HuH-7.5 (cell line): ENCODE results near the gene SV2B.

Experiments
- DNase-seq: peaks from one replicate; pipeline ENCODE4 v3.0.0; 2011; ENCODE audit warnings: low spot score

The SV2B gene

DNA sequence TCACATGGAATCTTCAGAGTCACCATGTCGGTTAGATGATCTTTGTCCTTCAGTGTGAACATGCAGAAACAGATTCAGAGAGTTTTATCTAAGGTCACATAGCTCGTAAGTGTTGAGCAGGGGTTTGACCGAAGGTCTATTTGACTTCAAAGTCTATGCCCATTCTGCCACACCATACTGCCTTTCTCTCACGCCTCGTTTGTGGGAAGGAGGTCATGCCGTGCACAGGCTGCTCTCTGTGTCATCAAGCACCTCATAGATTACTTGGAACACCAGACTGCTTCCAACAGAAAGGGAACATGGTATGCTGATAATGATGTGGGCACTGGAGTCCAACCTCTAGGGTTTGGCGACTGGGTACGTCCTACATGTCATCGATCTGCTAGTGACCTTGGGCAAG lies 128.8 kb downstream of the SV2B start:
- DNase-seq: no peak

DNA sequence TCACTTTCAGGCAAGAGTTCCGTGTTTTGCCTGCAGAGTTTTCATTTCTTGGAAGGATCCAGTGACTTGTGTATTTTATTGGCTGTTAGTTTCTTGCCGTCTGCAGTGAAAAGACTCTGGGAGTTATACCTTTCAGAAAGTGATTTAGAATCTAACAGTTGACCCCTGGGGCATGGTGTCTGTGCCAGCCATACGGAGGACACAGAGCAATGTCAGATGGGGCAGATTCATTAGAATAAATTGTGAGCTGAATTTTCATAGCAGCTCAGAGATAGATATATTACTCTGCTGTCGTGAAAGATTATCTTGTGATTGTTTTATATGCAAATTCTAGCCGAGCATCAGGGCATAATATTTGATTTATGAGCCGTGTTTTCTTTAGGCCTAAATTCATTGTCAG lies 131.6 kb downstream of the SV2B start:
- DNase-seq: no peak

DNA sequence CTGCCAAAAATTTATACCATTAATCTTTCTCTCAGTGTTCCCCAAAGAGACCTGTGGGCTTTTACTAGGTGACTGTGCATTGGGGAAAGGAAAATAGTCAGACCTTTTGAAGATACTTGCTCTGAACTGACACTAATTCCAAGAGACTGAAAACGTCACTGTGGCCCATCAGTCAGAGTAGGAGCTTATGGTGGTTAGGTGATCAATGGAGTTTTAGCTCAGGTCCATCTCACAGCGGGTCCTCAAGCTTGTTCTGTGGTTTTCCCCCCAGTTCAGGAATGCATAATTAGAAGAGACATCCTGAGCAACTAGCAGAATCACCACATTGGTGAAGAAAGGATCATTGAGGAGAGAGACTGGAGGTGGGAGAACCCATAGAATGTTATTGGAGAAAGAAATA lies 134.7 kb downstream of the SV2B start:
- DNase-seq: no peak

DNA sequence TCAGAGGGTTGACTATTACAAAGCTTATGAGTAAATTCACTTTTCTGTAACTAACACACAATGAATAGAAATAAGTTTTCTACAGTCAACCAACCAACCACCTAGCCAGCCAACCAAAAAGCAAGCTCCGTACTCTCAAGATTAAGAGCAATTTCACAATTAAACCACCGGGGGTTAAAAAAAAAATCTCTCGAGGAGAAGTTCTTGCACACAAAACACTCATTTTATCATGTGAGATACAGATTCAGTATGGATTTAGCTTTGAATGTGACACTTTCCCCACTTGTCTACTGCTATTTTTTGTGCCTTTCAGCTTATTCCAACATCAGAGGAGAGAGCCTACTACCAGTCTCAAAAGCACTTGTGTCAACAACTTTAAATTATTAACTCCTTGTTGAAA lies 135.3 kb downstream of the SV2B start:
- no peak for DNase-seq

DNA sequence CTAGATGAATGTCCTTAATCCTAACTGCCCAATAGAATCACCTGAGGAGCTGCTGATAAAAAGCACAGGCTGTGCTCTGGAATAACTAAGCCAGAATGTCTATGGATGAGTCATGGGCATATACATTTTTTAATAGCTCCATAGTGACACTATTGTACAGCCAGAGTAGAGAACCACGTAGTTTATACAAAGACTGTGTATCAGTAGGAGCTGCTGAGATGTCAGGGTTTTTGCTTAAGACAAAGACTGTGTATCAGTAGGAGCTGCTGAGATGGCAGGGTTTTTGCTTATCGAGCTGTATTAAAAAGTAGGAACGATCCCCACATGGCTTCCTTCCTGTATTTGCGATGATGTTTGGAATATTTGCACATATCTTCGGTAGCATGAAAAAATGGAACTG lies 137.4 kb downstream of the SV2B start:
- no peak for DNase-seq

DNA sequence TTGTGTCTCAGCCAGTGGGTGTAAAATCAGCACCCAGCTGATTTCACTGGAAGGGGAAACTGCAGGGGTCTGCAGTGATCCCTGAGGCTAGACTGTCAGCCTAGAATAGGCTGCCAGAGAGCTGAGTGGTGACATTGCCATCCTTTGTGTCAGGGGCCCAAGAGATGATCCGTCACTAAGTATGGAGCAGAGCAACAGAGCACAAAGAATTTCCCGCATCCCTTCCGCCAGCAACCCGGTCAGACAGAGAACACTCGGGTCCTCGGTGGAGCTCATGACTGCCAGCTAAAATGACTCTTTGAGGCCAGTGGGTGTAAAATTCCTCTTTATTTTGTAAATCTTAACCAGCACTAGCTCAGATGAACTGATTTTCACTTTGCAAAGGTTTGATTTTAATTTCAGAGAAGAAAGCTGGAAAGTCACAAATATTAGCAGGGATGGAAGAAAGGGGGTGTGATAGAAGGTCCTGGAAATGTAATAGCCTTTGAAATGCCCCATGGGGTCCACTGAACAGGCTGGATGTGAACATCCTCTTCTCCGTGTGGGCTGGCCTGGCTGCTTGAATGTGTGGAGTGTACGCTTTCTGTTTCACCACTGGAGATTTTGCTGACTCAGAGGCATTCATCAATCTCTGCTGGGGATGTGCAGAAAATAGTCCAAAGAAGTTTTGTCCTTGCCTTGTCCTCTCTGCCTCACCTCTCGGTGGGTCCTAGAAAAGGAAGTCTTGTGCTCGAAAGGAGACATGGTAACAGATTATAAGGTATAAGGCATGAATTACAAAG lies 138.8 kb downstream of the SV2B start:
- DNase-seq: no peak

DNA sequence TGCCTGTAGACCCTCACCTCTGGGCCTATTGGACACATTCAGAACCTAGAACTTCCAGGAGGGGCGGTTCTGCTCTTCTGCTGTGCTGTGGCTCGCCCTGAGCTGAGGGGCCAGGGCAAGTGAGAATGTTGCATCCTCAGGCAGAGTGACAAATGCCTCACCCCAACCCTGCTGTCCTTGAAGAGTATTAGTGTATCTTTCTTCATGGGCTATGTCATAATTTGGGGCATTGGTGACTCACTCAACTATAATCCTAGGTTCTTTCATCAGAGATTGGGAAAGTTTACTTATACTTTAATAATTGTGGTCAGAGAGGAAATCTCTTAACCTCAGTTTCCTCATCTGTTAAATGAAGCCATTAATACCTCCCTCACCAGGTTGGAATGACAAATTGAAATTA lies 143.8 kb downstream of the SV2B start:
- DNase-seq: no peak

DNA sequence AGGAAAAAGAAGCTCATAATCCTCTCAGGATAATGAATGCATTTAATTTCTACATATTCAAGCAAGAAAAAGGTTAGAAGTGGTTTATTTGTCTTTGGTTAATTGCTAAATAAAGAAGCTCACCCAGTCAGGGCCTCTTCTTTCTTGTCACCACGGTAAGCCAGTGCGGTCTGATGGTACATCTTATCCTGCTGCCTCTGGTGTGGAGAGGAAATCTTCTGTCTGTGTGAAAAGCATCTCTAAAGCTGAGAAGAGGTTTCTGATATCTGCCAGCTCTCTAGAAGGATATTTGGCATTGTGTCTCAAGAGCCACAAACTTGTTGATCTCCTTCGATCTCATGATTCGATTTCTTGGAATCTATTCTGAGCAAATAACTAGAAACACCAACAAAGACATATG lies 144.9 kb downstream of the SV2B start:
- DNase-seq: no peak

DNA sequence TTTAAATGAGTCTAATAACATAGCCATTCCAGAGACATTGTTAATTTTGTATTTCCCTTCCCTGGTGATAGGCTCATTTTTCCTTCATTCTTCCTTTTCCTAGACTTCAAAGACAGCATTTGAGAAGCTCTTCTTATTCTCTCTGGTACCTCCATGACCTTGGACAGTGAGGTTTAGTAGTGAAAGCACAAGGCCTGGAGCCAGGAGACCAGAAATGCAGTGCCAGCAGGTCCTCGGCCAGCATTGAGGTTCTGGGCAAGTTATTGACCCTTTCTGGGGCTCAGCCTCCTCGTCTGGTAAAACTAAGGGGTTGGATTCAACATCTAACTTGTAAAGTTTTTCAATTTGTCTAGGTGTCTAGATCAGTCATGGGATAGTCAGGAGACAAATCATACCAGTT lies 146.9 kb downstream of the SV2B start:
- DNase-seq: no peak

DNA sequence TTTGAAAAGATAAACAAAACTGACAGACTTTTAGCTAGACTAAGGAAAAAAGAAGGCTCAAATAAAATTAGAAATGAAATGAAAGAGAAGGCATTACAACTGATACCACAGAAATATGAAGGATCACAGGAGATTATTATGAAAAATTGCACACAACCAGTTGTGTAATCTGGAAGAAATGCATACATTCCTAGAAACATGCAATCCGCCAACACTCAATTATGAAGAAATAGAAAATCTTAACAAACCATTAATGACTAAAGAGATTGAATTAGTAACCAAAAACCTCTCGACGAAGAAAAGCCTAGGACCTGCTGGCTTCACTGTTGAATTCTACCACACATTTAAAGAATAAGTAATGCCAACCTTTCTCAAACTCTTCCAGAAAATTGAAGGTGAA lies 149.5 kb downstream of the SV2B start:
- no peak for DNase-seq

DNA sequence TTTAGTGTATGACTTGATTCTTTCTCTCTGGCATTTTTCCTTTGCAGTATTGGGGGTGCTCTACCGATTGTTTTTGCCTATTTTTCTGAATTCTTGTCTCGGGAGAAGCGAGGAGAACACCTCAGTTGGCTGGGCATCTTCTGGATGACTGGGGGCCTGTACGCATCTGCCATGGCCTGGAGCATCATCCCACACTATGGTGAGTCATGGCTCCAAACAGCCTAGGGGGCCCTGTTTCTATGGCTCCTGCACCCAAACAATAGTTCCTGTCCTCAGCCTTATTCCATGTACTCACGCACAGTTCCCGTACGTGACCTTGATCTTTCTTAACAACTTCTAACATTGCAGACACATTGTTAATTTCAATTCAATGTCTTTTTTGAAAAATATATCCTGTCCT lies 152.3 kb downstream of the SV2B start:
- no peak for DNase-seq

DNA sequence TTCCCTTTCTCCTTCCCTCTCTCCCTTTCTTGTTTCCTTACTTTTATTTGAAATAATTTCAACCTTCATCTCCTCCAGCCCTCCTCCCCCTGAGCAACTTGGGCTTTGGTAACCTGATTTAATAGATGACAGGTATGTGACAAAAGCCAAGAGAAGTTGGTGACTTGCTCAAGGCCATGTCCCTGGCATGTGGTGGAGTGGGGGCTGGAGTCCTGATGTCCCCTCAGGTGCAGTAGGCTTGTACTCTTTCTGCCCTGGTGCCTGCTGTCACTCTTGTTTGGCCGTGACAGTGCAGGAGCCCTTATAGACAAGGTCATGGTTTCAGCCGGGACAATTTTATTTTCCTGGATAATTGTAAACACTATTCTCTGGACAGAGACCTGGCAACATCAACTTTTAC lies 152.7 kb downstream of the SV2B start:
- no peak for DNase-seq

DNA sequence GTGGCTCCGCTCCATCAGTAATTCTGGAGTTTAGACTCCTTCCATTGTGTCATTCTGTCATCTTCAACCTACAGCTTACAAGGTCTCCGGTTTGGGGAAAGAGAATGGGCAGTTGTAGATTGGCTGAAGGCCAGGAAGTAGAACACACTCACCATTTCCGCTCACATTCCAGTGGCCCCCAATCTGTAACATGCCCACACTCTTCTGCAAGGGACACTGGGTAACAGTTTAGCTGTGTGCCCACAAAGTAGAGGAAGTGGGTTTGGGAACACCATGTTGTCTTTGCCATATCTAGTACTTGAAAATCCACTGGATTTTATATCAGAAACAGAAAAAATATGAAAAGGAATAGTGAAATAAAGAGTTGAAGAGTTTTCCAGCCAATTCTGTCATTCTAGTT lies 153.5 kb downstream of the SV2B start:
- DNase-seq: no peak

DNA sequence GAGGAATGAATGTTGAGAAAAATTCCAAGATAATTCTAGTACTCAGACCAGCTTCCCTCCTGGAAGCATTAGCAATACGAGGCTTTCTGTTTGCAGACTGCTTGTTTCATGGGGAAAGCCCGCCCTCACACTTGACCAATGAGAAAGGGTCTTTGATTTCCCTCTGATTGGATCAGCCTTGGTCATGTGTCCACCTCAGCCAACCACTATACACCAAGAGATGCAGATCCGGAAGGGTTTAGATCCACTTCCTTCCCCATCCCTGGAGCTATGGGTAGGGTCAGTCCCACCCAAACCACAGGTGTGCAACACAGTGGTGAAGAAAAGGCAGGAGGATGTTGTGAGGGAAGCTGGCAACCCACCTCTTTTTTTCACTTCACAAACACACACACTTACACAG lies 154.7 kb downstream of the SV2B start:
- DNase-seq: no peak

DNA sequence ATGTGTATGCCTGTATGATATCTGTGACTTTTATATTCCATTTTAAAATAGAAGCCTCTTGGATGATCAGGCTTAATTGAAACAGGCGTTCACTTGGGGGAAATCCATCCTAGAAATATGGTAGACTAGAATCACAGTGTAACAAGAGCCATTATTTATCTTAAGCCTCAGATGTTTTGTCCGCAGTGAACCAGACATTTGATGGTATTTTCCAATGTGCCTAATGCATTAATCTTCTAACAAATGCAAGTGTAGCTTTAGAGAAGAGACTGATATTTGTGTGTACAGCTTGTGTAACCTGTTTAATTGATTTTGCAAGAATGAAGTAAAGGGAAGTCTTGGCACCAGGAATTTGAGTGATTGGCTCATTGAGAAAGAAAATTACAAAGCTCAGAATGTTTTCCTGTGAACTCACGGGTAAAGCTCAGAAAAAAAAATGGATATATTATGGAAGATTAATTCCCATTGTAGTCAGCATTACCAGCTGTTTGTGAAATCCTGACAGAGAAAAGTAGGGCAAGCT lies 155.7 kb downstream of the SV2B start:
- no peak for DNase-seq

DNA sequence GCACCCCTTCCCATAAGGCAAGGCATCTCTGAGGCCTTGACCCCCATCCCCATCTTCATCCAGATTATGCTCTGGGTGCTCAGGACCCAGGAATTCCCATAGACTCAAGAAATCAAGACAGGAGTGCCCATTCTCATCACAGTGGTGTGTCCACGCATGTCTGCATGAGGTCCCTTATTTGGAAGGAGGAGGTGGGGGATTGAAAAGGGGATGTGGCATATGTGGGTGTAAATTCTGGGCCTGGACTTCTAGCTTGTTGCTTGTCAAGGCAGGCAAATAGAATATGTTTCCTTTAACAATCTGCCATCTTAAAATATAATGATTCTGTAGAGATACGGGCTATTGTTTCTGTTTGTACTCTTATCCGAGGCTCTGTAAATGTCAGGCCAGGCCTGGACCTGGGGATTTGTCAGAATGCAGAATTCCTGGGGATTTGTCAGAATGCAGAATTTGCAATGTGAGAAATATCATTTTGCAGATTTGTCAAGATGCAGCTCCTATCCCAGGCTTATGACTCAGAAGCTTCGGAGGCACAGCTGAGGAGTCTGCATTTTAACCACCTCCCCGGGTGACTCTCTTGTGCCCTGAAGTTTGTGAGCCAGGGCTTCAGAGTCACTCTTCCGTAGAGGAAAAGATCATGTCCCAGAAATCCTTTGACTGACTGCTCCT lies 157.8 kb downstream of the SV2B start:
- no peak for DNase-seq

DNA sequence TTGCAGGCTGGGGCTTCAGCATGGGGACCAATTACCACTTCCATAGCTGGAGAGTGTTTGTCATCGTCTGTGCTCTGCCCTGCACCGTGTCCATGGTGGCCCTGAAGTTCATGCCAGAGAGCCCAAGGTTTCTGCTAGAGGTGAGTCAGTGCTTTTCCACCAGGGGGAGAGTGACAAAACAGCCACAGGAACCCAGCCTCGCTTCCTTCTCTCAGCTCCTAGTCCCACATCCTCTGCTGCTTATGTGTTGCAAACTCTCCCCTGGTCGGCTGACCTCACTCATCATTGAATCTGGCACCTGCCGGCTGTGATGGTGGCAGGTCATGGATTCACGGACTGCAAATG lies 158.3 kb downstream of the SV2B start:
- DNase-seq: peak; percentile 17

DNA sequence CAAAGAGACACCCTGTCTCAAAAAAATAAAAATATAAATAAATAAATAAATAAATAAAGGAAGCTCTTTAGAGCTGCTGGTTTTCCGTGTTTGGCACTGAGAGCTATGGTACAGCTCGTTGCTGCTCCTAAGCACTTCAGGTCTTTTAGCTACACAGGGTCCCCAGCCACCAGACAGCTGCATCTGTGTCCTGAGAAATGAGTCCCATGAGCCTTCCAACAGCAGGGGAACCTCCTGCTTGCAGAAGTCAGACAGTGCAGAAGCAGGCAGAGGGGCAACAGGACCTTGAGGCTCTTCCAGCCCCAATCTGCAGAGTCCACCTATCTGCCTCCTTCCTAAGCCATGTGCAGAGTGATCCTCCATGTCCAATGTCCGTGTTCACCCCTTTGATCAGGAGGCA lies 159.0 kb downstream of the SV2B start:
- no peak for DNase-seq

DNA sequence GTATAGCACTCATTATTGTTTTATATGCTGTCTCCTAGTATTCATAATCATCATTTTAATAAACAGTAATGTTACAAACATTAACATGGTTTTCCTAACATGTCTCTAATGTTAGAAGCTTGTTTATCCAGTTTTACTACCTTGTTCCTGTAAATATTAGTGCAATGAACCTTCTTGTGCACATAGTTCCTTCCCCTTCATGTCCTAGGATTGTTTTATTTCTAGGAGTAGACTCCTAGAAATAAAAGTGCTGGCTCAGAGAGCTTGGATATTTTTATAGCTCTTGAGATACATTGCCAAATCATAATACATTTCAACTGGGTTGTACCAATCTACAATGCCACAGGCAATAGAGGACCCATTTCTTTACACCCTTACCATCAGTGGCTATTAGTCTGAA lies 161.3 kb downstream of the SV2B start:
- no peak for DNase-seq

DNA sequence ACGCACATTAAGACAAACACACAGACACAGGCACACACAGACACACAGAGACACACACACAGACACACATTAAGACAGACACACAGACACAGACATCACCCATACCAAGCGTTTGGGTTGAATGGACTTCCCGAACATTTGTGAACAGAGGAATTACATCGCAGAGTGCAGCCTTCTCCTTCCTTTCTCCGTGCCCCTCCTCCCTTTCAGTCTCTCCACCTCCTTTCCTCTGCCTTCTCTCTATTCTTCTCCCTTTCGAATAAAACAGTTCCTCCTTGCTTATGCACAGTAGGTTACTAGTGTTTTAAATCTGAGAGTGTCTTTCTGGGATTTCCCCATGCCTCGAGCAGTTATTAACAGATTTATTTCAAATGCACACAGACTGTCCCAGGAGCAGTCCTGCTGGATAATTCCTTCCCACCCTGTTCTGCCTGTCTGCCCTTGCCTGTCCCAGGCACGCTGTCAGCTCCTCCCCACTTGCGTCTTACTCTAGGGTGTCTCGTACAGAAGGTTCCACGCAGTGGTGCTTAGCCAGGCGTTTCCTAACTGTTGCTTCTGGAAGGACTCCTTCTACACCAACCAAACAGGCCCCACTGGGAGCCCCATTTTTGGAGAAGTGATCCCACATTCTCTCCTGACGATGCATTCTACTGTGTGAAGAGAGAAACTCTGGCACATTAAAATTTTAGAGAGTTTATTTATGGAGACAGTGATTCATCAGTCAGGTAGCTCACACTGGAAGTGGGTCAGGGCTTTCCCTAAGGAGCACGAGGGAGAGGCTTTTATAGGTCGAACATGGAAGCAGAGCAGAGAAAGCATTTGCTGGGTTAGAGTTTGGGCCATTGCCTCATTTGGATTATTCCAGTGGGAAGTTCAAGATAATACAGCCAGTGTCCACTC lies 163.8 kb downstream of the SV2B start:
- DNase-seq: no peak

DNA sequence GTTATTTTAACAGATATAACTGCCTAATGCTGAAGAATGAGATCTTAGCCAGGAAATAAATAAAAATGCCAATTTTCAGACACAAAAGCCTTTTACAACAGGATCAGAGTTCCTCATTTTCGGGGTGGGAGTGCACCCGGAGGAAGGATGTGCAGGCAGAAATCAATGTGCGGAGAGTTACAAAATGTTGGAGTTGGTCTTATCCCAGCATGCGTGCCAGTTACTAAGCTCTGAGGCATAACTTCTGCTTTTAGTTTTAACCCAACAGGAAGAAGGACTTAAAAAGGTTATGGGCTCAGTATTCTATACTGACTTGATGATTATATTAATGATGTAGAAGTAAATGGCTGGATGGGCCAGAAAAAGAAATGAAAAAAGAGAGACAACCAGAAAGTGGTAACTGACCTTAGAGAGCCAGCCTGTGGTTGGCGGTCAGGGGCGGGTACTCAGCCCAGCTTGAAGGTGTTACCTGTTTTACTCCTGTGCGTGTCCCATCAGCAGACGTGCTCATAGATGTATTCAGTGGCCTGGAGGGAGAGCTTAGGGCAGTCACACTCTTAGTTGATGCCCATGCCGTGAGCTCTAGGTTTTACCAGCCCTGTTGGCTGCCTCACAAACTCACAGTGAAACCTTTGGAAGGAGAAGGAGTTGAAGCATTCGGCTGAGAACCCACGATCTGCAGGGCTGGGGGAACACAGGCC lies 164.7 kb downstream of the SV2B start:
- DNase-seq: no peak

DNA sequence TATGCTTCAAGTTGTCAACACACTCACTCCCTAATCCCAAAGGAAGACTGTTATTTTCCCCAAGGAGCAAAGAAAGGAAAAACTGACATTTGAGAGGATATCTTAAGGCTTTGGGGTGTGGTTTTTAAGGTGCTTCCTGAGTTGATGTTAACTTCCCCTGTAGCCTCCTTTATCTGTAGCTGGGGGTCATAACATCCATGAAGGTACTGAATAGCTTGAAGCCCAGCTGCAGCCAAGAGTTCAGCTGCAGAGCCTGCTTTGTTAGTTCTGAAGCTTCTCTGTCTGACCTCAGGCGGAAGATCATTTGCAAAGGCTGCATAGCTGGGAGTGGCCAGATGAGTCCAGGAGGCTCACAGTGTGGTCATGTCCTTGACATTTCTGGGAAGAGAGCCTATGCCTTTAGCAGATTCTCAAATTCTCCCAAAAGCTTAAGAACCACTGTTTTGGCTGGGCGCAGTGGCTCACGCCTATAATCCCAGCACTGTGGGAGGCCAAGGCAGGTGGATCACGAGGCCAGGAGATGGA lies 165.4 kb downstream of the SV2B start:
- no peak for DNase-seq
